ENCODE measurements around the gene NKG7. TPM values are rescaled to one million over a fixed set of nuclear protein-coding genes. Genes with fewer than 3 reads are reported as not detected.

Gene NKG7
- total and polyA plus RNA-seq, 2 donors: 10.5 to 11.6 TPM

DNA sequence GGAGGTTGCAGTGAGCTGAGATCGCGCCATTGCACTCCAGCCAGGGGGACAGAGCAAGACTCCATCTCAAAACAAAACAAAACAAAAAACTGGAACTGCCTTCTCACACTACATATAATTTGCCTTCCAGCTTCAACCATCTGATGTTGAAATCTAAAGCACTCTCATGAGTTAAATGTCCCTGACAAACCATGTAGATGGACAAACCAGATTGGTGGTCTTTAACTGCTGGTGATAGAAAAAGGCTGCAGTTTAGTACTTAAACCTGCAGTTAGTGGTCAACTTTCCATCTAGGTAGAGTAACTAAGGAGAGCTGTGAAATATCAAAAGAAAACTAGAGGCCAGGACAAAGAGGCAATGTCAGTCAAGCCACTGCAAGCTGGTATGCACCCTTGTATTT lies 23.7 kb upstream of the NKG7 start:
- H3K36me3 ChIP-seq (ENCODE audit: control insufficient read depth in 2 of 2, insufficient read depth in 2 of 2, low read length in 1 of 2): no peaks in the 10 kb centered on the region
- no peaks in the 10 kb centered on the region for H3K27me3 ChIP-seq (ENCODE audit: control insufficient read depth in 2 of 2, insufficient read depth in 1 of 2, low read length in 1 of 2)
- H3K4me3 ChIP-seq (ENCODE audit: low read length in 2 of 2): no peak overlapping the region
- no peaks in the 10 kb centered on the region for H3K9me3 ChIP-seq (ENCODE audit: control insufficient read depth in 2 of 2, insufficient read depth in 1 of 2, low read length in 1 of 2)
- DNase-seq (ENCODE audit: low read depth in 6 of 9, low spot score in 9 of 9): no peak
- H3K4me1 ChIP-seq (ENCODE audit: control insufficient read depth in 2 of 2, insufficient read depth in 2 of 2, low read length in 2 of 2): peaks cover 3 to 32% of the 10 kb centered on the region in 2 donors
- H3K27ac ChIP-seq (ENCODE audit: low read depth in 1 of 2, low read length in 1 of 2): no peak overlapping the region
- WGBS: 100% methylated on average over 2 of the region's 2 CpGs

GRCh38 chr19:51394050-51394836 lies 21.8 kb upstream of the NKG7 start:
- H3K27me3 ChIP-seq (ENCODE audit: control insufficient read depth in 2 of 2, insufficient read depth in 1 of 2, low read length in 1 of 2): no peaks in the 10 kb centered on the region
- H3K4me3 ChIP-seq (ENCODE audit: low read length in 2 of 2): peak overlapping the region; percentile 54 to 55
- WGBS: 3% methylated on average over 45 of the region's 45 CpGs
- no peaks in the 10 kb centered on the region for H3K9me3 ChIP-seq (ENCODE audit: control insufficient read depth in 2 of 2, insufficient read depth in 1 of 2, low read length in 1 of 2)
- peaks cover 7 to 36% of the 10 kb centered on the region in 2 donors for H3K4me1 ChIP-seq (ENCODE audit: control insufficient read depth in 2 of 2, insufficient read depth in 2 of 2, low read length in 2 of 2)
- peak; percentile 81 to 98 (median 94) for DNase-seq (ENCODE audit: low read depth in 6 of 9, low spot score in 9 of 9)
- H3K27ac ChIP-seq (ENCODE audit: low read depth in 1 of 2, low read length in 1 of 2): peak overlapping the region; percentile 78 to 86
- H3K36me3 ChIP-seq (ENCODE audit: control insufficient read depth in 2 of 2, insufficient read depth in 2 of 2, low read length in 1 of 2): no peaks in the 10 kb centered on the region

DNA sequence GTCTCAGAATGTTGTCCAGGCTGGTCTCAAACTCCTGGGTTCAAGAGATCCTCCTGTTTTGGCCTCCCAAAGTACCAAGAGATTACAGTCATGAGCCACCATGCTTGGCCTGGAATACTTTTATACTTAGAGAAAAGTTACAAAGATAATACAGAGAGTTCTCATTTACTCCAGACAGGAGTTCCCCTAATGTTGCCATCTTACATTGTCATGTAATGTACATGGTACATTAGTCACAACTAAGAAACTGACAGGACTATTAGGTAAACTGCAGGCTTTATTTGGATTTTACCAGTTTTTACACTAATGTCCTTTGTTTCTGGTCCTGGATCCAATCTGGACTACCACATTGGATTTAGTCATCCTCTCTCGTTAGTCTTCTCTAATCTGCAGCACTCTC lies 20.2 kb upstream of the NKG7 start:
- H3K4me3 ChIP-seq (ENCODE audit: low read length in 2 of 2): no peak overlapping the region
- no peaks in the 10 kb centered on the region for H3K36me3 ChIP-seq (ENCODE audit: control insufficient read depth in 2 of 2, insufficient read depth in 2 of 2, low read length in 1 of 2)
- H3K9me3 ChIP-seq (ENCODE audit: control insufficient read depth in 2 of 2, insufficient read depth in 1 of 2, low read length in 1 of 2): no peaks in the 10 kb centered on the region
- H3K4me1 ChIP-seq (ENCODE audit: control insufficient read depth in 2 of 2, insufficient read depth in 2 of 2, low read length in 2 of 2): peaks cover 7 to 36% of the 10 kb centered on the region in 2 donors
- 98% methylated on average over 1 of the region's 1 CpG for WGBS
- no peak for DNase-seq (ENCODE audit: low read depth in 6 of 9, low spot score in 9 of 9)
- H3K27ac ChIP-seq (ENCODE audit: low read depth in 1 of 2, low read length in 1 of 2): no peak overlapping the region
- H3K27me3 ChIP-seq (ENCODE audit: control insufficient read depth in 2 of 2, insufficient read depth in 1 of 2, low read length in 1 of 2): no peaks in the 10 kb centered on the region

DNA sequence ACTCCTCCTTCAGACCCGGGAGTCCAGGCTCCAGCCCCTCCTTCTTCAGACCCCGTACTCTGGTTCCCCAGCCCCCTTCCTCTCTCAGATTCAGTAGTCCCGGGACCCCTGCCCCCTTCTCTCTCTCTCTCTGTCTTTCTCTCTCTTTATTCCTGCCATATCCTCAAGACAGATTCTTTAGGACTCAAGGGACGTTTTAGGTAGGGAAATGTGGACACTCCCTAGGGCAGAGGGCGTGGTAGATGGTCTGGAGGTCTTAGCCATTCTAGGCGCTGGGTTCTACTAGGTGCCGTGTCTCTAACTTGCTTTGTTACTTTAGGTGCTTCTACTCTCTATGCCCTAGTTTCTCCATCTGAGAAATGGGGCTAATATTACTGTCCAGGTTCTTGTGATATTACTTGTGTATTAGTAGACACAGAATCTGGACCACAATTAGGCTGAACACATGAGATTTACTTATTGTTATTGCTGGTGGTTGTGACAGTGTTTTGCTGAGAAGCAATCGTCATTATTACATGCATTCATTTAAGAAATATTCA lies 18.7 kb upstream of the NKG7 start:
- H3K4me3 ChIP-seq (ENCODE audit: low read length in 2 of 2): peak overlapping the region in 1 of 2 donors; percentile 29
- no peaks in the 10 kb centered on the region for H3K27me3 ChIP-seq (ENCODE audit: control insufficient read depth in 2 of 2, insufficient read depth in 1 of 2, low read length in 1 of 2)
- 72% methylated on average over 8 of the region's 8 CpGs for WGBS
- peaks cover 7 to 36% of the 10 kb centered on the region in 2 donors for H3K4me1 ChIP-seq (ENCODE audit: control insufficient read depth in 2 of 2, insufficient read depth in 2 of 2, low read length in 2 of 2)
- H3K27ac ChIP-seq (ENCODE audit: low read depth in 1 of 2, low read length in 1 of 2): peak overlapping the region in 1 of 2 donors; percentile 32
- no peaks in the 10 kb centered on the region for H3K36me3 ChIP-seq (ENCODE audit: control insufficient read depth in 2 of 2, insufficient read depth in 2 of 2, low read length in 1 of 2)
- H3K9me3 ChIP-seq (ENCODE audit: control insufficient read depth in 2 of 2, insufficient read depth in 1 of 2, low read length in 1 of 2): no peaks in the 10 kb centered on the region
- DNase-seq (ENCODE audit: low read depth in 6 of 9, low spot score in 9 of 9): no peak

DNA sequence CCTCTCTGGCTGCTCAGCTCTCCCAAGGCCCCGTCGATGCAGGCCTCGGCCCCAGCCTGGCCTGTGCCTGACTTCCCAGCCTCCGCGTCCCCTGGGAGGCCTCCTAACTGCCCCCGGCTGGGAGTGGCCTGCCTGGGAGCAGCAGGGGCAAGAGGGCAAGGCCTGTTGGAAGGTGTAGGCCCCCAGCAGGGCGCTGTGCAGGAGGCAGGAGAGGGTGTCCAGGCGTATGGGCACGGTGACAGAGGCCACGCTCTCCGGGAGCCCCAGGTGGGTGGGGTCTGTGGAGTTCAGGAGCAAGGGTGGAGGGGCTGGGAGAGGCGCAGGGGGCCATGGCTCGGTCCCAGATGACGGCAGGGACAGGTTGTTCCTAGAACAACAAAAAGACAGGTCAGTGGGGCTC lies 16.7 kb upstream of the NKG7 start:
- peaks cover 7 to 24% of the 10 kb centered on the region in 2 donors for H3K4me1 ChIP-seq (ENCODE audit: control insufficient read depth in 2 of 2, insufficient read depth in 2 of 2, low read length in 2 of 2)
- no peaks in the 10 kb centered on the region for H3K36me3 ChIP-seq (ENCODE audit: control insufficient read depth in 2 of 2, insufficient read depth in 2 of 2, low read length in 1 of 2)
- WGBS: 97% methylated on average over 14 of the region's 14 CpGs
- DNase-seq (ENCODE audit: low read depth in 6 of 9, low spot score in 9 of 9): no peak
- H3K27ac ChIP-seq (ENCODE audit: low read depth in 1 of 2, low read length in 1 of 2): no peak overlapping the region
- no peaks in the 10 kb centered on the region for H3K27me3 ChIP-seq (ENCODE audit: control insufficient read depth in 2 of 2, insufficient read depth in 1 of 2, low read length in 1 of 2)
- no peak overlapping the region for H3K4me3 ChIP-seq (ENCODE audit: low read length in 2 of 2)
- no peaks in the 10 kb centered on the region for H3K9me3 ChIP-seq (ENCODE audit: control insufficient read depth in 2 of 2, insufficient read depth in 1 of 2, low read length in 1 of 2)

DNA sequence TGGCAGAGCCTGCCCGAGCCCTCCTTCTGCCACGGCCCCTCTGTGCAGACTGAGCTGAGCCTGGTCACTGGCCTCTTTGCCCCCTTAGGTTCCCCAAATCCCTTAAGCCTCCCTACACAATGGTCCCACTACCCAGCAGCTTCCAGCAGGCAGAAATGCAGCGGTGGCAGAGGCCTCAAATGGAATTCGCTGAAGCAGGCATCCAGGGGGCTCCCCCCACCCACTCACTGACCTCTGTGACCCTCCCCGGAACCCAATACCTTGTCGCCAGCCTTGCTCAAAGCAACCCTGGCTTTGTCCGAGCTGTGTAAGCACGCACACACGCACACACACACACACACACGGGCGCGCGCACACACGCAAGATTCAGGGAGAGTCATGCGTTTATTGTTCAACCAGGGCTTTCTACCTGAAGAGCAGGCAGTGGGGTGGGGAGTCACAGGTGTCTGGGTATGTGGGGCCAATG lies 15.5 kb upstream of the NKG7 start, which contains the start of gene LIM2:
Gene LIM2 (minus strand): TSS at position 51 of the 466 bp plus-strand sequence. CDS start 531 bp downstream, outside the sequence.
- H3K9me3 ChIP-seq (ENCODE audit: control insufficient read depth in 2 of 2, insufficient read depth in 1 of 2, low read length in 1 of 2): no peaks in the 10 kb centered on the region
- DNase-seq (ENCODE audit: low read depth in 6 of 9, low spot score in 9 of 9): no peak
- 92% methylated on average over 15 of the region's 15 CpGs for WGBS
- H3K27ac ChIP-seq (ENCODE audit: low read depth in 1 of 2, low read length in 1 of 2): no peak within 1 kb of the TSS
- no peaks in the 10 kb centered on the region for H3K27me3 ChIP-seq (ENCODE audit: control insufficient read depth in 2 of 2, insufficient read depth in 1 of 2, low read length in 1 of 2)
- H3K4me1 ChIP-seq (ENCODE audit: control insufficient read depth in 2 of 2, insufficient read depth in 2 of 2, low read length in 2 of 2): peaks cover 4 to 18% of the 10 kb centered on the region in 2 donors
- H3K36me3 ChIP-seq (ENCODE audit: control insufficient read depth in 2 of 2, insufficient read depth in 2 of 2, low read length in 1 of 2): no peaks in the 10 kb centered on the region
- no peak within 1 kb of the TSS for H3K4me3 ChIP-seq (ENCODE audit: low read length in 2 of 2)

GRCh38 chr19:51386882-51387520 lies 14.5 kb upstream of the NKG7 start:
- Histone ChIP-seq H3K27me3 (ENCODE audit: control insufficient read depth in 2 of 2, insufficient read depth in 1 of 2, low read length in 1 of 2) (no peaks in the 10 kb centered on the region), H3K4me3 (ENCODE audit: low read length in 2 of 2) (no peak overlapping the region), H3K4me1 (ENCODE audit: control insufficient read depth in 2 of 2, insufficient read depth in 2 of 2, low read length in 2 of 2) (peaks cover 4 to 18% of the 10 kb centered on the region in 2 donors), H3K36me3 (ENCODE audit: control insufficient read depth in 2 of 2, insufficient read depth in 2 of 2, low read length in 1 of 2) (no peaks in the 10 kb centered on the region), H3K9me3 (ENCODE audit: control insufficient read depth in 2 of 2, insufficient read depth in 1 of 2, low read length in 1 of 2) (no peaks in the 10 kb centered on the region), H3K27ac (ENCODE audit: low read depth in 1 of 2, low read length in 1 of 2) (no peak overlapping the region)
- no peak for DNase-seq (ENCODE audit: low read depth in 6 of 9, low spot score in 9 of 9)
- WGBS: 97% methylated on average over 14 of the region's 14 CpGs

DNA sequence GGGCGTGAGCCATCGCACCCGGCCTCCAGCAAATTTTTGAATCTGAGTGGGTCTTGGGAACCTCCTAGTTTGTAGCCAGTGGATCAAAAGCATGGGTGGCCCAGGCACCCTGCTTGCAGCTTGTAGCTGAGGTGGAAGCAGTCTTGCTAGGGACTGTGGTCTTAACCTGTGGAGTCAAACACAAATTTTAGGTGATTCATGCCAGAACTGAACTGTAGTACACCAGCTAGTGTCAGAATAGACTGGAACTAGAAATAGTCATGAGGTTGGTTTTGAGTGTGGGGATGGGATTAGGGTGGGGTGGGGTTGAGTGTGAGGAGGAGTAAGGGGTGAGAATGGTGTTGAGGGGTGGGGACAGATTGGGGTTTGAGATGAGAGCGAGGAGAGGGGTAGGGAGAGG lies 9.6 kb upstream of the NKG7 start:
- no peak overlapping the region for H3K4me3 ChIP-seq (ENCODE audit: low read length in 2 of 2)

GRCh38 chr19:51380379-51380778 lies 7.9 kb upstream of the NKG7 start:
- DNase-seq (ENCODE audit: low read depth in 6 of 9, low spot score in 9 of 9): no peak
- peaks cover 0 to 10% of the 10 kb centered on the region in 2 donors for H3K9me3 ChIP-seq (ENCODE audit: control insufficient read depth in 2 of 2, insufficient read depth in 1 of 2, low read length in 1 of 2)

More for the DNA sequence above, 9.6 kb upstream of the NKG7 start:
- no peak for DNase-seq (ENCODE audit: low read depth in 6 of 9, low spot score in 9 of 9)
- Histone ChIP-seq H3K9me3 (ENCODE audit: control insufficient read depth in 2 of 2, insufficient read depth in 1 of 2, low read length in 1 of 2) (peaks cover 0 to 10% of the 10 kb centered on the region in 2 donors), H3K4me1 (ENCODE audit: control insufficient read depth in 2 of 2, insufficient read depth in 2 of 2, low read length in 2 of 2) (peaks cover 0 to 9% of the 10 kb centered on the region in 2 donors), H3K36me3 (ENCODE audit: control insufficient read depth in 2 of 2, insufficient read depth in 2 of 2, low read length in 1 of 2) (no peaks in the 10 kb centered on the region), H3K27ac (ENCODE audit: low read depth in 1 of 2, low read length in 1 of 2) (no peak overlapping the region), H3K27me3 (ENCODE audit: control insufficient read depth in 2 of 2, insufficient read depth in 1 of 2, low read length in 1 of 2) (no peaks in the 10 kb centered on the region)
- WGBS: over 99% methylated on average over 4 of the region's 4 CpGs

More at GRCh38 chr19:51380379-51380778, 7.9 kb upstream of the NKG7 start:
- no peak overlapping the region for H3K4me3 ChIP-seq (ENCODE audit: low read length in 2 of 2)
- no peaks in the 10 kb centered on the region for H3K27me3 ChIP-seq (ENCODE audit: control insufficient read depth in 2 of 2, insufficient read depth in 1 of 2, low read length in 1 of 2)
- peaks cover 4 to 23% of the 10 kb centered on the region in 2 donors for H3K4me1 ChIP-seq (ENCODE audit: control insufficient read depth in 2 of 2, insufficient read depth in 2 of 2, low read length in 2 of 2)
- WGBS: 99% methylated on average over 9 of the region's 9 CpGs
- H3K36me3 ChIP-seq (ENCODE audit: control insufficient read depth in 2 of 2, insufficient read depth in 2 of 2, low read length in 1 of 2): no peaks in the 10 kb centered on the region
- no peak overlapping the region for H3K27ac ChIP-seq (ENCODE audit: low read depth in 1 of 2, low read length in 1 of 2)
